Measurements from ENCODE around the gene OR52B4. TPM values are rescaled to one million over a fixed set of nuclear protein-coding genes. Genes with fewer than 3 reads are reported as not detected.
"Not testable (repeated sequence)": the region's sequence is repeated elsewhere in the genome, so short reads cannot be mapped to it uniquely, and the experiment has no call there.

The OR52B4 gene
- not detected for polyA plus RNA-seq (2012; ENCODE audit: low read depth, missing spikeins)

GRCh38 chr11:4368286-4368685, at the start of gene OR52B4:
TSS of gene OR52B4 (minus strand) at chr11:4368386. CDS start at chr11:4368295, 91 bp downstream.
- TF ChIP-seq TAF1 (IDR thresholded peaks at IDR 0.05; ENCODE audit: low read depth, low read length) (no peak), POLR2A (IDR thresholded peaks at IDR 0.05; ENCODE audit: low read depth, low read length) (no peak), POU2F2 (IDR thresholded peaks at IDR 0.05; ENCODE audit: low read depth, low read length) (no peak), PAX5 (IDR thresholded peaks at IDR 0.05; ENCODE audit: insufficient read depth, low read length, severe bottlenecking) (no peak), POLR2AphosphoS5 (IDR thresholded peaks at IDR 0.05; ENCODE audit: low read depth, low read length) (no peak), SPI1 (IDR thresholded peaks at IDR 0.05; ENCODE audit: low read depth, low read length) (no peak)
- no peak for DNase-seq (ENCODE audit: insufficient read length, low spot score)
- no peak for FAIRE-seq

- TF ChIP-seq SPI1 (IDR thresholded peaks at IDR 0.05; ENCODE audit: low read depth, low read length) (no peak), POLR2AphosphoS5 (IDR thresholded peaks at IDR 0.05; ENCODE audit: low read depth, low read length) (no peak), POU2F2 (IDR thresholded peaks at IDR 0.05; ENCODE audit: low read depth, low read length) (no peak), TAF1 (IDR thresholded peaks at IDR 0.05; ENCODE audit: low read depth, low read length) (no peak), PAX5 (IDR thresholded peaks at IDR 0.05; ENCODE audit: insufficient read depth, low read length, severe bottlenecking) (no peak), POLR2A (IDR thresholded peaks at IDR 0.05; ENCODE audit: low read depth, low read length) (no peak)
- FAIRE-seq, result no peak
- no peak for DNase-seq (ENCODE audit: insufficient read length, low spot score)
Measured at GRCh38 chr11:4416816-4417215, 48.6 kb upstream of the OR52B4 start.

- no peak for FAIRE-seq
- TF ChIP-seq POLR2AphosphoS5 (IDR thresholded peaks at IDR 0.05; ENCODE audit: low read depth, low read length) (no peak), POLR2A (IDR thresholded peaks at IDR 0.05; ENCODE audit: low read depth, low read length) (no peak)
- DNase-seq (ENCODE audit: insufficient read length, low spot score), result no peak
Measured at GRCh38 chr11:4416306-4416705, 48.1 kb upstream of the OR52B4 start.

- FAIRE-seq; DNase-seq (ENCODE audit: insufficient read length, low spot score): not testable (repeated sequence)
Measured at GRCh38 chr11:4406206-4406605, 38.0 kb upstream of the OR52B4 start.

- DNase-seq (ENCODE audit: insufficient read length, low spot score) (no peak), FAIRE-seq (no peak)
- no peak for TF ChIP-seq POU2F2 (IDR thresholded peaks at IDR 0.05; ENCODE audit: low read depth, low read length)
- no peak for TF ChIP-seq POLR2AphosphoS5 (IDR thresholded peaks at IDR 0.05; ENCODE audit: low read depth, low read length)
- TF ChIP-seq TAF1 (IDR thresholded peaks at IDR 0.05; ENCODE audit: low read depth, low read length), result no peak
- TF ChIP-seq SPI1 (IDR thresholded peaks at IDR 0.05; ENCODE audit: low read depth, low read length), result no peak
- no peak for TF ChIP-seq POLR2A (IDR thresholded peaks at IDR 0.05; ENCODE audit: low read depth, low read length)
- no peak for TF ChIP-seq PAX5 (IDR thresholded peaks at IDR 0.05; ENCODE audit: insufficient read depth, low read length, severe bottlenecking)
Measured at GRCh38 chr11:4393858-4394223, 25.7 kb upstream of the OR52B4 start.

- peak; percentile 56 for DNase-seq (ENCODE audit: insufficient read length, low spot score)
- FAIRE-seq, result peak; percentile 96
Measured at GRCh38 chr11:4393209-4393857, 25.1 kb upstream of the OR52B4 start, which contains the start of gene TRIM21. TSS of gene TRIM21 (minus strand) at chr11:4393702. CDS start at chr11:4390409, 3,293 bp downstream.

GRCh38 chr11:4388221-4388620, 20.0 kb upstream of the OR52B4 start:
- DNase-seq (ENCODE audit: insufficient read length, low spot score) (no peak), FAIRE-seq (no peak)
- TF ChIP-seq TAF1 (IDR thresholded peaks at IDR 0.05; ENCODE audit: low read depth, low read length) (no peak), PAX5 (IDR thresholded peaks at IDR 0.05; ENCODE audit: insufficient read depth, low read length, severe bottlenecking) (no peak), POU2F2 (IDR thresholded peaks at IDR 0.05; ENCODE audit: low read depth, low read length) (no peak), POLR2A (IDR thresholded peaks at IDR 0.05; ENCODE audit: low read depth, low read length) (no peak), POLR2AphosphoS5 (IDR thresholded peaks at IDR 0.05; ENCODE audit: low read depth, low read length) (no peak), SPI1 (IDR thresholded peaks at IDR 0.05; ENCODE audit: low read depth, low read length) (no peak)

More at GRCh38 chr11:4393209-4393857, 25.1 kb upstream of the OR52B4 start, which contains the start of gene TRIM21:
- TF ChIP-seq PAX5 (IDR thresholded peaks at IDR 0.05; ENCODE audit: insufficient read depth, low read length, severe bottlenecking) (no peak), POU2F2 (IDR thresholded peaks at IDR 0.05; ENCODE audit: low read depth, low read length) (no peak), SPI1 (IDR thresholded peaks at IDR 0.05; ENCODE audit: low read depth, low read length) (no peak), POLR2AphosphoS5 (IDR thresholded peaks at IDR 0.05; ENCODE audit: low read depth, low read length) (no peak), POLR2A (IDR thresholded peaks at IDR 0.05; ENCODE audit: low read depth, low read length) (peak; percentile 55; the same call in 1 of the 2 replicates), TAF1 (IDR thresholded peaks at IDR 0.05; ENCODE audit: low read depth, low read length) (0 out of 2 replicates have a peak, but pooled peaks have one; percentile 32)

- TF ChIP-seq POLR2A (IDR thresholded peaks at IDR 0.05; ENCODE audit: low read depth, low read length), result no peak
- no peak for TF ChIP-seq PAX5 (IDR thresholded peaks at IDR 0.05; ENCODE audit: insufficient read depth, low read length, severe bottlenecking)
- DNase-seq (ENCODE audit: insufficient read length, low spot score), result no peak
- FAIRE-seq, result no peak
Measured at GRCh38 chr11:4385978-4386740, 18.0 kb upstream of the OR52B4 start.

- FAIRE-seq (no peak), DNase-seq (ENCODE audit: insufficient read length, low spot score) (no peak)
- TF ChIP-seq TAF1 (IDR thresholded peaks at IDR 0.05; ENCODE audit: low read depth, low read length) (no peak), POLR2AphosphoS5 (IDR thresholded peaks at IDR 0.05; ENCODE audit: low read depth, low read length) (no peak), POU2F2 (IDR thresholded peaks at IDR 0.05; ENCODE audit: low read depth, low read length) (no peak), POLR2A (IDR thresholded peaks at IDR 0.05; ENCODE audit: low read depth, low read length) (no peak), SPI1 (IDR thresholded peaks at IDR 0.05; ENCODE audit: low read depth, low read length) (no peak), PAX5 (IDR thresholded peaks at IDR 0.05; ENCODE audit: insufficient read depth, low read length, severe bottlenecking) (no peak)
Measured at GRCh38 chr11:4381901-4382300, 13.7 kb upstream of the OR52B4 start.
